Gastrocnemius medialis (tissue), 4 donors: Measurements from ENCODE around the gene KMT2B.

Source experiments
- CTCF ChIP-seq, 5 experiments: fragments of 450-650 bp in 3 of 5; fragments of 200-600 bp in 2 of 5; sonication (generic) in 2 of 5; IDR thresholded peaks in 4 of 5; conservative IDR thresholded peaks in 1 of 5; 1 replicate in 4 of 5; 2 replicates in 1 of 5; pipeline ENCODE4 v1.5.1; 2016 to 2019; ENCODE audit warnings: antibody characterized with exemption in 5 of 5, mild to moderate bottlenecking in 3 of 5, moderate library complexity in 3 of 5
- POLR2A ChIP-seq, 2 donors: fragments of 450-650 bp; IDR thresholded peaks; one replicate each; pipeline ENCODE4 v1.6.1; 2017; ENCODE audit warnings: antibody characterized with exemption in 2 of 2, mild to moderate bottlenecking in 2 of 2, moderate library complexity in 2 of 2

- TF ChIP-seq CTCF (IDR thresholded peaks at IDR 0.05 in 4 of 5, conservative IDR thresholded peaks at IDR 0.05 in 1 of 5) = no peak
- no peak for TF ChIP-seq POLR2A (IDR thresholded peaks at IDR 0.05)
These were observed 3.8 kb upstream of the KMT2B start for GRCh38 chr19:35713904-35714495.
